OCI-LY3 (cell line): ENCODE measurements around the gene C21orf91.

Experiments
- CTCF ChIP-seq: fragments of 200-600, 300-600 bp; sonication (generic); IDR thresholded peaks from 2 replicates; pipeline ENCODE4 v1.5.1; 2014; ENCODE audit warnings: antibody characterized with exemption, low read length, low read depth
- EZH2phosphoT487 ChIP-seq: fragments of 200-600 bp; shearing (Covaris generic); IDR thresholded peaks from 2 replicates; pipeline ENCODE4 v1.6.1; 2018; ENCODE audit warnings: antibody characterized with exemption, mixed run types, low read depth

GRCh38 chr21:17853393-17854275 is 34.5 kb upstream of the C21orf91 start:
- TF ChIP-seq CTCF (no peak), EZH2phosphoT487 (no peak)
